Caki2 (cell line): Measurements from ENCODE around the gene PGAP2. TPM values are rescaled to one million over a fixed set of nuclear protein-coding genes. Genes with fewer than 3 reads are reported as not detected.
"Not testable (repeated sequence)": the region's sequence is repeated elsewhere in the genome, so short reads cannot be mapped to it uniquely, and the experiment has no call there.

ENCODE experiments used
- DNase-seq: peaks from one replicate; pipeline ENCODE4 v3.0.0-alpha.2; 2015; ENCODE audit warnings: low read depth
- in situ Hi-C: cut with HindIII; loops from 2 replicates; pipeline ENCODE4 v1.10.0; 2016; ENCODE audit warnings: low sequenced_read_pairs, low pct_unique_long_range_greater_than_20kb, mixed read lengths
- total RNA-seq: library from RNA; depleted of rRNA; stranded (reverse); fragments of >200 nt; shearing (Covaris generic); gene quantifications from 2 replicates; pipeline ENCODE4 v1.2.3, GENCODE V29; 2014; ENCODE audit warnings: low replicate concordance

The PGAP2 gene
- total RNA-seq, 1 experiment from 2014 or later, result 26.6 TPM

DNA sequence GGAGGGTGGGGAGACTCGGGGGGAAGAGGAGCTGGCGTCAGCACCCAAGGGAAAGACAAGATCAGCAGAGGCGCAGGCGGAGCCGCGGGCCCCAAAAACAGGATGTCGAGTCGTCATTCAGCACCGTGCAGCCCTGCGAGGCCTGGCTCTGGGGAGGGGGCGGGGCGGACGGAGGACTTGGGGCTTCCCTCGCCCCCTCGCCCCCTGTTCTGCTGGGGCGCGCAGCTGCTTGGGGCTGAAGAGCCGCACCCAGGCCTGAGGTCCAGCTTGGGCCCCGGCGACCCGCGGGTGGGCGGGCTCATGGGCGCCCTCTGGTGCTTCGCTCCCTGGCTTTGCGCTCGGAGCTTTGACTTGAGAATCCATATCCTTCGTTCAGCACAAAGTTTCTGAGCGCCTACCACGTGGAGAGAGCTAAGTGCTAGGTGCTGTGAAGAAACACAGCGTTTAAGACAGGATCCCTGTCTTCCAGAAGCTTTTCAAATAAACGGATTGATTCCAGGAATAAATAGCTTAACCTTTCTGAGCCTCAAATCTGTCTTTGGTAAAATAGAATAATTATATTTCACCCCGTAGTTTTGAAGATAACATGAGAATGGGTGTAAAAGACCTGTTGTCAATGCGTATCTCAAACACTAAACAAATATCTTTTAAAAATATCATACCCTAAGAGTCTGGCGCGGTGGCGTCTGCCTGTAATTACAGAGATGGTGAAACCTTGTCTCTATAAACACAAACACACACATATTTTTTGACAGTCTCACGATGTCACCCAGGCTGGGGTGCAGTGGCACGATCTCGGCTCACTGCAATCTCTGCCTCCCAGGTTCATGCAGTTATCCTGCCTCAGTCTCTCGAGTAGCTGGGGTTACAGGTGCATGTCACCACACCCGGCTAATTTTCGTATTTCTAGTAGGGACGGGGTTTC, 33.3 kb downstream of the PGAP2 start:
- DNase-seq, result peak; percentile 79
- in situ Hi-C loops, result no loop called here

DNA sequence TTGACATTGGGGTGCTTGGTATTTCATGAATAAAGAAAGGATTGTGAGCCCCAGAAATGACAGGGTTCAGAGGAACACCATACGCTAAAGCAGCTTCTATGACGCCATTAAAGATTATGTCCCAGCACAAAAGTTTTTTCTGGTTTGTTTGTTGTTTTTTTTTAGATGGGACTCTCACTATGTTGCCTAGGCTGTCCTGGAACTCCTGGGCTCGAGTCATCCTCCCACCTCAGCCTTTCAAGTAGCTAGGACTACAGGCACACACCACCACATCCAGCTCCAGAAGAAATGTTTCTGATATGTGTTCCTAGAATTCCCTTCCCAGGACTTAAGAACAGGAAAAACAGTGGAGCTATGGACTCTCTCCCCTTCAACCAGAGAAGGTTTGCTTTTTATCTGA, 35.0 kb downstream of the PGAP2 start:
- DNase-seq, result no peak
- in situ Hi-C loops, result no loop called here

DNA sequence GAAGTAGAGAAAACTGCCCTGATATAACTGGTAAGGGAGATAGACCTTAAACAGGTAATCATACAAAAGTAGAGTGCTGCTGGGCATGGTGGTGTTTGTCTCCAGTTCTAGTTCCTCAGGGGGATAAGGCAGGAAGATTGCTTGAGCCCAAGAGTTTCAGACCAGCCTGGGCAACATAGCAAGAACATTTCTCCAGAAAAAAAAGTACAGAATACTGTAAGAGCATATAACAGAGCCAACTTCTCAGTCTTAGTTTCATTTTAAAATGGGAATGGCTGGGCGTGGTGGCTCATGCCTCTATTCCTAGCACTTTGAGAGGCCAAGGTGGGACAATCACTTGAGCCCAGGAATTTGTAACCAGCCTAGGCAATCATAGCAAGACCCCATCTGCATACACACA, 36.9 kb downstream of the PGAP2 start:
- no peak for DNase-seq
- in situ Hi-C loops, result no loop called here

DNA sequence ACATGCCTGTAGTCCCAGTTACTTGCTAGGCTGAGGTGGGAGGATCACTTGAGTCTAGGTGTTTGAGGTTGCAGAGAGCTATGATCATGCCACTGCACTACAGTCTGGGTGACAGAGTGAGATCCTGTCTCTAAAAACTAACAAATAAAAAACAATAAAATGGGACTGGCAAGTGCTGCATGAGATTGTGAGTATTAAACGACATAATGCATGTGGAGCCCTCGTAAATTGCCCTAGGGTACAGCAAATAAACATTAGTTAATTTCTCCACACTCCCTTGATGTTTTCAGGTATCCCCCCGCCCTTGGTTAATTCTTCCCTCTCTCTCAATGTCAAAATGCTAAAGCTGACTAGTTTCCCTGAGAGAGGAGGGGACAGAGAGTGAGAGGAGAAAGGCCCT, 37.3 kb downstream of the PGAP2 start:
- DNase-seq, result no peak
- in situ Hi-C loops, result no loop called here

GRCh38 chr11:3849297-3849874, 41.0 kb downstream of the PGAP2 start:
- peak; percentile 39 for DNase-seq
- in situ Hi-C loops, result no loop called here

GRCh38 chr11:3853545-3853842, 45.1 kb downstream of the PGAP2 start:
- no peak for DNase-seq
- in situ Hi-C loops, result no loop called here

- no peak for DNase-seq
- in situ Hi-C loops, result no loop called here
Observed at GRCh38 chr11:3853899-3854659, 45.7 kb downstream of the PGAP2 start.

GRCh38 chr11:3854660-3854976, 46.3 kb downstream of the PGAP2 start:
- in situ Hi-C loops, result no loop called here
- no peak for DNase-seq

GRCh38 chr11:3854977-3855807, 46.8 kb downstream of the PGAP2 start, which contains the start of gene STIM1:
TSS of gene STIM1 (plus strand) at chr11:3855664. CDS start at chr11:3856271, 607 bp downstream.
- in situ Hi-C loops, result no loop called here
- DNase-seq, result peak; percentile 93

DNA sequence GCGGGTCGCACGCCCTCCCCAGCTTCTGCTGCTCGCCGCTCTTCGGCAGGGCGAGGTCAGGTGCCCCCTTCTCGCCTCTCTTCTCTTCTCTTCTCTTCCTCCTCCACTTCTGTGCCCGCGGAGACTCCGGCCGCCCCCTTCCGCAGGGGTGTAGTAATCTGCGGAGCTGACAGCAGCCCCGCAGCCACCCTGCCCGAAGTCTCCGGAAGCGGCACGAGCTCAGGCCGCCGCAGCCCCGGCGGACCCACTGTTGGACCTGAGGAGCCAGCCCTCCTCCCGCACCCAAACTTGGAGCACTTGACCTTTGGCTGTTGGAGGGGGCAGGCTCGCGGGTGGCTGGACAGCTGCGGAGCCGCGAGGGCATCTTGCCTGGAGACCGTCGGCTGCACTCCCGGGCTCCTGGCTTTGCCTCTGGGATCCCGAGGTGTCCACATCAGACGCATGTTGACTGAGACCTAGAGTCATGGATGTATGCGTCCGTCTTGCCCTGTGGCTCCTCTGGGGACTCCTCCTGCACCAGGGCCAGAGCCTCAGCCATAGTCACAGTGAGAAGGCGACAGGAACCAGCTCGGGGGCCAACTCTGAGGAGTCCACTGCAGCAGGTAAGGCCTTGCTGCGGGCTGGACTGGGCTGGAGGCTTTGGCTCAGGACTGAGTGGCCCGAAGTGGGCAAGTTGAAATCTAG, 47.6 kb downstream of the PGAP2 start:
- in situ Hi-C loops, result no loop called here
- DNase-seq, result peak; percentile 70

DNA sequence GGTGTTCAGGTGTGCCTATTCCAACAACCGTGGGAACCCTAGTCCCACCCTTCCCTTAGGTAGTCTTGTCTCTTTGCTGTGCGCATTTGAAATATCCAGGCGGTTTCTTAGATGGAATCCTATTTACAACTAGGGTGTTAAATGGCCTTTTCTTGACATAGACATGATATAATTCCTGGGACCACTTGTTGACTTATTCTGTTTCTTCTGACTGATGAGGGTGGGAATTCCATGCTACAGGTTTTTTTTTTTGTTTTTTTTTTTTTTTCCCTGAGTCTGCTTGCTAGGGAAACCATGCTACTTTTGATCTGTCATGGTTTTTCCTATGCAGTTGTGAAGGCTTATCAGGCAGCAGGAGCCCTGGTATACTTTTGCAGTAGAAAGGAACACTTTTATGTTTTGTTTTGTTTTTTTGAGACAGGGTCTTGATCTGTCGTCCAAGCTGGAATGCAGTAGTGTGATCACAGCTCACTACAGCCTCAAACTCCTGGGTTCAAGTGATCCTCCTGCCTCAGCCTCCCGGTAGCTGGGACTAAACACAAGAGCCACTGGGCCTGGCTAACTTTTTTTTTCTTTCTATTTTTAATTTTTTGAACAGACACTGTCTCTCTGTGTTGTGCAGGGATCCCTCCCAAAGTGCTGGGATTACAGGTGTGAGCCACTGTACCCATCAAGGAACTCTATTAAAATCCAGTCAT, 48.6 kb downstream of the PGAP2 start:
- in situ Hi-C loops, result no loop called here
- peak; percentile 17 for DNase-seq

- no peak for DNase-seq
- in situ Hi-C loops, result no loop called here
Observed at GRCh38 chr11:3857628-3858027, 49.3 kb downstream of the PGAP2 start.

DNA sequence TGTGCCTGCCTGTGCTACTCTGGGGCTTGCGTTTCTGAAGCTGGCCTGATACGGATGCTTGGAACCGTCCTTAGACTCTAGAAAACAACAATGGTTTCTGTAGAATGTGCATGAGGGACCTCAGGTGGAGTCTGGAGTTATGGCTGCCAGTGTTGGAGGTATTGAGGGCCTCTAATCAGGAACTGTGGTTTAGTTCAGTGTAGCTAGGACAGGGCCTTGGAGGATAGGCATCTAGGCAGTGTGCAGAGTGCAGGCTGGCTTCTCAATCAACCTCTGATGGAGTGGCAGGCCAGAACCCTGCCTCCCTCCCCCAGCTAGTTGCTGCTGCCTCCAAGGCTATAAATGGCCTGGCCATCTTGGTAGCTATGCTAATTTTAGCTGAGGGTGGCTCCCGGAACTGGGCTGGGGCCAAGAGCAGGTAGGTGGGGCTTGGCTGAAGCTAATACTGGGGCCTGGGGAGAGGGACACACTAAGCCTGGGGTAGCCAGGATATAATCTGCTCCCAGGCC, 51.1 kb downstream of the PGAP2 start:
- no peak for DNase-seq
- in situ Hi-C loops, result no loop called here

DNA sequence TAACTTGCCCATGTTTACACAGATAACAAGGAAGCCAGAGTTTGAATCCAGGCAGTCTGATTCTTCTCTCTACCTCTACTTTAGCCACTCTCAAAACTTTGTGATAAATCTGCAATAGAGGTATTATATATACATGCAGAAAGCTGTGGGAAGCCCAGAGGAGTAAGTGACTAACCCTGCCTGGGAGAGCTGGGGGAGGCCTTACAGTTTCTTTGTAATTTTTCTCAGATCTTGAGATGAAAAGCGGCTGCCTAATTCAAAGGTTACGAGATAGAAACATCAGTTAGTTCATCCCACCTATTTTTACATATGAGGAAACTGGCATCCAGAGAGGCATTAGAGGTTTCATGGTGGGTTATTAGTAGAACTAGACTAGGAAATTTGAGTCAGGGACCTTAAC, 52.0 kb downstream of the PGAP2 start:
- in situ Hi-C loops, result no loop called here
- no peak for DNase-seq

GRCh38 chr11:3860898-3861393, 52.6 kb downstream of the PGAP2 start:
- in situ Hi-C loops, result not testable (repeated sequence)
- DNase-seq, result peak; percentile 23

- no peak for DNase-seq
- in situ Hi-C loops, result no loop called here
Observed at GRCh38 chr11:3861683-3862082, 53.3 kb downstream of the PGAP2 start.
